Fibroblast of peridontal ligament (primary cell): ENCODE measurements around the gene CCDC6.
"Not testable (repeated sequence)": the region's sequence is repeated elsewhere in the genome, so short reads cannot be mapped to it uniquely, and the experiment has no call there.

Experiments
- DNase-seq: peaks from one replicate; pipeline ENCODE4 v3.0.0-alpha.2; 2010; ENCODE audit errors: extremely low read depth

CCDC6 gene

GRCh38 chr10:59808896-59809643 is 97.3 kb downstream of the CCDC6 start:
- DNase-seq: peak; percentile 21

GRCh38 chr10:59807629-59808620 is 98.4 kb downstream of the CCDC6 start:
- DNase-seq: no peak

GRCh38 chr10:59805014-59805413 is 101.3 kb downstream of the CCDC6 start:
- DNase-seq: no peak

DNA sequence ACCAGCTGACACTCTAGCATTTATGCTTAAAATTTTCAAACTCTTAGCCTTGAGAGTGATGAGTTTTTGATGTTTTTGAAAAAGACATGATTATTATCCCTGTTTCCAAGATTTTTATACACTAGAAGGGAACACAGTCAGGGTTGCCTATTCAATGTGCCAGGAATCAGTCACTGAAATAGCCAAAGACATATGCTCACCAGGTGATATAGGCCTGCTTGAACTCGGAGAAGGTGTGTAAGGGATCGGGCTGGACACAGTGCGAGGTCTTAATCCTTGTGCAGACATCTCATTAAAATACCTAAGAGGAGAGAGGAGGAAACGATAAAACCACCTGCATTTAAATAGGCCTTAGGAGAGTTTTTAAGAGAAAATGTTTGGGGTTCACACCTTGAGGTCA is 102.1 kb downstream of the CCDC6 start:
- no peak for DNase-seq

DNA sequence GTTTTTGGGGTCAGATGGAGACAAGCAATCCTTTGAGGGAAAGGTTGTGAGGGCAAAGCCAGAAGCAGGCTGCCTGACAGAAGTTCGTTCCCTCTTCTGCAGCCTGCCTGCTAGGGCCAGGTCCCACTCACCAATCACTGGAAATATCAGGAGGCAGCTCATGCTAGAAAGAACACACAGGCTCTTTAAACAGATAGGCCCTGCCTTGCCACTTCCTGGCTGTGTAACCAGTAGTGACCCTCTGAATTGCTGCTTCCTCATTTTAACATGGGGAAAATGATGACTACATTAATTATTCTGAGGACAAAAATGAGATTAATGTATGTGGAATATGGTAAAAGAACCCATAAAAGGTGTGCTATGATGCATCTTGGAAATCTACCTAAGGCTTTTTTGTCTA is 102.6 kb downstream of the CCDC6 start:
- no peak for DNase-seq

DNA sequence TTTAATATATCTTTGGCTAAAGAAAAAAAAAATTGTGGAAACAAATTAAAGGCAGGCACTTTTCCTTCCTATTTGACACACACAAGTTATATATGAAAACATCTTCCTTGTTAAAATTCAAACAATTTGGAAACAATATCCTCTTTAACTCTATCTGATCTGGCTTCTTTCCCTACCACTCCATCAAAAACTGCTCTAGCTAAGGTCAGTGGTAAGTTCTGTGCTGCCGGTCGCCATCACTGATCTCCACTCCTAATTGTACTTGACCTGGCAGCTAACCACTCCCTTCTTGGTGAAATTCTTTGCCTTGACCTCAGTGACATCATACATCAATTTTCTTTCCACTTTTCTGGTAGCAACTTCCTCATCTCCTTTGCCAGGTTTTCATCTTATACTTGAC is 105.2 kb downstream of the CCDC6 start:
- DNase-seq: no peak

DNA sequence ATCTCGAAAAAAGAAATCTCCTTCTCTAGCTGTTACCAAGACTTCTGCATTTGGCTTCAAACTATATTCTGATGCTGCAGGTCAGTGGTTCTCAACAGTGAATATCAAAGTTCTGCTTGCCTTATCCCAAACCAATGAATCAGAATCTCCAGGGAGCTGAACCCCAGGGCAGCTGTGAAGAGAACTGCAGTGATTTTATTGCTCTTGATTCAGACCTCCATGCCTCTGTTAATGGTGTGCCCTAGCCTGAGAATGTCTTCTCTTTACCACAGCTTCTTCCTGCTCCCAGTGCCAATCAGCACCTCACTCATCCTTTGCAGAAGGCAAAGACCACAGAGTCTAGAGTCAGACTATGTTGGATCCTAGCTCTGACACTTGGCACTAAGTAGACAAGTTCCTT is 106.9 kb downstream of the CCDC6 start:
- DNase-seq: peak; percentile 29

DNA sequence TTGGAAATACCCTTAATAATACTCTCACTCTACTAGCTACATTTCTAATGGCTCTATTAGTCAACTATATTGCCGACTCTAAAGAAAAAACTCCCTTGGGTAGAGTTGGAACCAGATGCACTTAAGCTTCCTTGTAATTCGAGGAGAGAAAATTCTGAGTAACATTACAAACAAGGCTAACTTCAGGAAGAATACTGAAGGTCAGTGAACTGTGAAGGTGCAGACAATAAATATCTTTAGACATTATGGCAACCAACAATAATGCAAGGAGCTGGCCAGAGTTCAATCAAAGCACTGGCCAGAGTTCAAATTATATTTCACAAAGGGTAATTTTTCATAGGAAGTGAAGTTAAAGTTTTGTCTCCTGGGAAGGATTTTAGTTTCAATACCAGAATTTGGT is 112.4 kb downstream of the CCDC6 start:
- DNase-seq: no peak

- DNase-seq: no peak
Observed at GRCh38 chr10:59792812-59793211, 113.5 kb downstream of the CCDC6 start.

DNA sequence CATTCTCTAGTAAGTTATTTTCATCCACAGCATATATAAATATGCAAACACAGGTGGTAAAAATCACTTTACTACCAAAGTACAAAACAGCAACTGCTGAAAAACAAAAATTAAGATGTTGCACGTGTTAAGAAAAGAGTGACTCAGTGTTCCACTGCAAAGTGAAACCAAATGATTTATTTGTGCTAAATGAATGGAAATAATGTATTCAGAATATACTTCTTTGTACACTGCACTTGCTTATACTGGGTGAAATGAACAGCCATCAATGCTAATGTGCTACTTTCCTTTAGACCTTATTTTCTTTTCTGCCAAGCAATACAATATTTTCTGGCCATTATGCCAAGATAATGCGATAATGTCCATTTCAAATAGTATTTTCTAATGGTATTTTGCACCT is 114.8 kb downstream of the CCDC6 start:
- DNase-seq: no peak

- not testable (repeated sequence) for DNase-seq
Observed at GRCh38 chr10:59790080-59790479, 116.3 kb downstream of the CCDC6 start.

GRCh38 chr10:59788914-59789313 is 117.4 kb downstream of the CCDC6 start:
- DNase-seq: not testable (repeated sequence)

DNA sequence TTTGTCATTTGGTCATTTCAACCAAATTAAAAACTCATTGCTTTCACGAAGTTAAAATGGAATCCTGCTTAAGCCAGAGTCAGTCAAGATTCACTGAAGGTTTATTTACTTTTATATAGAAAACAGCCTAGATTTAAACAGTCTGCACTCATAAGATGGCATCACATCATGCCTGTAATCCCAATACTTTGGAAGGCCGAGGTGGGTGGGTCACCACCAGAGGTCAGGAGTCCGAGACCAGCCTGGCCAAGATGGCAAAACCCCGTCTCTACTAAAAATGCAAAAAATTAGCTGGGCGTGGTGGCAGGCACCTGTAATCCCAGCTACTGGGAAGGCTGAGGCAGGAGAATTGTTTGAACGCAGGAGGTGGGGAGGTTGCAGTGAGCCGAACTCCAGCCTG is 119.3 kb downstream of the CCDC6 start:
- not testable (repeated sequence) for DNase-seq

DNA sequence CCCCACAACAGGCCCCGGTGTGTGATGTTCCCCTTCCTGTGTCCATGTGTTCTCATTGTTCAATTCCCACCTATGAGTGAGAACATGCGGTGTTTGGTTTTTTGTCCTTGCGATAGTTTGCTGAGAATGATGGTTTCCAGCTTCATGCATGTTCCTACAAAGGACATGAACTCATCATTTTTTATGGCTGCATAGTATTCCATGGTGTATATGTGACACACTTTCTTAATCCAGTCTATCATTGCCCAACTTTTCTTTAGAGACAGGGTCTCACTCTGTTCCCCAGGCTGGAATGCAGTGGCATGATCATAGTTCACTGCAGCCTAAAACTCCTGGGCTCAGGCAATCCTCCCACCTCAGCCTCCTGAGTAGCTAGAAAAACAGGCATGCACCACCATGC is 120.9 kb downstream of the CCDC6 start:
- DNase-seq: not testable (repeated sequence)

DNA sequence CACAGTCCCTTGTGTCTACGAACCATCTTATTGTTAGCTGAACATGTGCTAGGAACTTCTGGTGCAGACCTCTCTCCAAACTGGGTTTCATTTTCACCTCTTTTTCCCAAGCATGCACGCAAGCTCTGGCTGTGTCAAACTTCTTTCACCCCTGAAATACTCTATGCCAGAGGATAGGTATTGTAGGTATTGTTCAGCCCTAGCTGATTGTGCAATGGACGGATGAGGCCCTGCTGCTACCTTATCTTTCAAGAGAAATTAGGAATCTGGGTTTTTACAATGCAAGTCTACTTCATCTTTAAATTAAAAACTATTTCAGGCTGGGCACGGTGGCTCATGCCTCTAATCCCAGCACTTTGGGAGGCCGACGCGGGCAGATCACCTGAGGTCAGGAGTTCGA is 124.8 kb downstream of the CCDC6 start:
- no peak for DNase-seq

- no peak for DNase-seq
Observed at GRCh38 chr10:59779756-59780533, 126.4 kb downstream of the CCDC6 start.

GRCh38 chr10:59774451-59774850 is 131.9 kb downstream of the CCDC6 start:
- DNase-seq: no peak

DNA sequence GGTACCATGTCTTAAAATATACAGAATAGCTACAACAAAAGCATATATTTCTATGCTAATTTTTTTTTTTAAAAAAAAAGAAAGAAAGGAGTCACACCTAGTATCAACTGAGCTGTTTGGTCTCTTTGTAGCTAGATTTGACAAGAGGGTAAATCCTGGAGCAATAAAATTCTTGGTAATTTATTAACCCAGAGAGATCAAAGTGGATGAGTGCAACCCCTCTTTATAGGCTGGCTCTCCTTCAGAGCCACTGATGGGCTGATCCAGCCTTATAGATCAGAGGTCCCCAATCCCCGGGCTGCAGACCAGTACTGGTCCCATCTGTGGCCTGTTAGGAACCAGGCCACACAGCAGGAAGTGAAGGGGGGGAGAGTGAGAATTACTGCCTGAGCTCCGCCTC is 133.3 kb downstream of the CCDC6 start:
- no peak for DNase-seq

- no peak for DNase-seq
Observed at GRCh38 chr10:59771162-59771807, 135.1 kb downstream of the CCDC6 start.

GRCh38 chr10:59770689-59771088 is 135.7 kb downstream of the CCDC6 start:
- no peak for DNase-seq

- no peak for DNase-seq
Observed at GRCh38 chr10:59762505-59762904, 143.9 kb downstream of the CCDC6 start.

DNA sequence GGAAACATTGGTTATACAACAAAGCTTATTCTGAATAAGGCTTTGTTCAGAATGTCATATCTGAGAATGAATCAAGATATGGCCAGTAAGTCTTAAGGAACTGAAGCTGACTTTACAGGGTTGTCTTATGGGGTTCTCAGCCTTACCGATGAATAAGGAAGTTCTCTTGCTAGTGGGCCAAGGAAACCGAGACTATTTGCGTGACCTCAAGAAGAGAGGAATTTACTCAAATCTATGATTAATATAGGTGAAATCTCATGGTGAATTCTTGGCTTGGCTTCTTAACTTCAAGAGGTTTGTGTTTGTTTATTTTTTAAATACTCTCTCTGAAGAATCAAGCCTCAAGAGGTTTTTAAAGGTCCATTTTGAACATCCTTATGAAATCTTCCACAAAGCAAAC is 148.4 kb downstream of the CCDC6 start:
- DNase-seq: no peak
